ENCODE measurements around the gene WDR41. TPM values are rescaled to one million over a fixed set of nuclear protein-coding genes. Genes with fewer than 3 reads are reported as not detected.

Gene WDR41
- total RNA-seq, 1 experiment from 2014 or later: 54.1 TPM

DNA sequence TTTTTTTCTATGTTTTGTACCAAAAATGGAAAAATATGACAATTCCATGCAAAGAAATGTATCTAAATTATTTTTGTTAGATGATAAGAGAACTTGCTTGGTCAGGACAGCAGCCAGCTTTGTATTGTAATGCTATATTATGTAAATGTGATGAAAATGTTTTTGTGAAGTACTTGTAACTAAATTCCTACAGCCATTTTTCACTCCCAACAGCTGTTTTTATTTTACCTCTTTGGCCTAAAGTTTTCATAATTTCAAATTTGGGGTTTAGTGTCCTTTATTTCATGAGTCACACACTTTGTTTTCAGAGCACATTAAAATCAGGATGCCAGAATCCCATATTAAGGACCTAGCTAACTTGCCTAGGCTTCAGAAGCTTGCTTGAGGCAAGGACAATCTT is 64.1 kb downstream of the WDR41 start:
- Histone ChIP-seq H4K20me1 (ENCODE audit: insufficient read depth) (no peaks in the 10 kb centered on the region), H3K4me3 (replicated peaks in 1 of 2; ENCODE audit: low read depth in 1 of 2, low read length in 2 of 2) (no peak overlapping the region), H3K9me3 (ENCODE audit: control insufficient read depth in 1 of 2, insufficient read depth in 1 of 2, low read depth in 1 of 2, low read length in 2 of 2) (no peaks in the 10 kb centered on the region), H3K9me2 (ENCODE audit: insufficient read depth) (no peaks in the 10 kb centered on the region), H3K4me2 (ENCODE audit: low read length) (no peak overlapping the region), H3K36me3 (ENCODE audit: control insufficient read depth in 1 of 2, insufficient read depth in 2 of 2, low read length in 2 of 2) (peaks cover 5 to 10% of the 10 kb centered on the region in 2 experiments; a peak in 2 of 4 replicates), H2AFZ (ENCODE audit: low read depth, low read length, poor library complexity, severe bottlenecking) (no peak overlapping the region), H3K27me3 (ENCODE audit: insufficient read depth, low read length) (no peaks in the 10 kb centered on the region), H3K79me2 (ENCODE audit: insufficient read depth, low read length) (no peaks in the 10 kb centered on the region), H3K9ac (ENCODE audit: low read length) (no peak overlapping the region), H3K4me1 (ENCODE audit: control insufficient read depth in 1 of 2, insufficient read depth in 2 of 2, low read length in 2 of 2) (no peaks in the 10 kb centered on the region), H3K27ac (ENCODE audit: low read depth, low read length) (no peak overlapping the region)
- TF ChIP-seq, protein P1, sequence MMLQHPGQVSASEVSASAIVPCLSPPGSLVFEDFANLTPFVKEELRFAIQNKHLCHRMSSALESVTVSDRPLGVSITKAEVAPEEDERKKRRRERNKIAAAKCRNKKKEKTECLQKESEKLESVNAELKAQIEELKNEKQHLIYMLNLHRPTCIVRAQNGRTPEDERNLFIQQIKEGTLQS (IDR thresholded peaks at IDR 0.05): no peak
- TF ChIP-seq CBX3 (IDR thresholded peaks at IDR 0.05; ENCODE audit: low read depth): no peak
- ATAC-seq (no peak), DNase-seq (ENCODE audit: low read depth, low spot score) (no peak)
- BruUV-seq (replicated peaks): no TSS peak
- ChIA-PET CTCF (no interaction called here), POLR2A (no interaction called here), RAD21 (ENCODE audit: low non-redundant PET in 1 of 2, low total read pairs in 2 of 2, uncharacterized antibody in 2 of 2, unreplicated experiment in 2 of 2) (no interaction called here)
- intact Hi-C loops (cut with micrococcal nuclease): no loop called here

DNA sequence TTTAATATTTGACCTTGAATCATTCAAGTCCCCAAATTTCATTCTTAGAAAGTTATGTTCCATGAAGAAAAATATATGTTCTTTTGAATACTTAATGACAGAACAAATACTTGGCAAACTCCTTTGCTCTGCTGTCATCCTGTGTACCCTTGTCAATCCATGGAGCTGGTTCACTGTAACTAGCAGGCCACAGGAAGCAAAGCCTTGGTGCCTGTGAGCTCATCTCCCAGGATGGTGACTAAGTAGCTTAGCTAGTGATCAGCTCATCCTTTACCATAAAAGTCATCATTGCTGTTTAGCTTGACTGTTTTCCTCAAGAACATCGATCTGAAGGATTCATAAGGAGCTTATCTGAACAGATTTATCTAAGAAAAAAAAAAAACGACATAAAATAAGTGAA is 65.4 kb downstream of the WDR41 start:
- CTCF ChIA-PET: interaction anchor here (0.8 kb wide), 1 partner anchor 65 kb away, joined by 3 read pairs; the partner anchor contains the start of gene WDR41
- H3K27ac ChIP-seq (ENCODE audit: low read depth, low read length): no peak overlapping the region

More for the DNA sequence above, 65.4 kb downstream of the WDR41 start:
- RAD21 ChIA-PET (ENCODE audit: low non-redundant PET in 1 of 2, low total read pairs in 2 of 2, uncharacterized antibody in 2 of 2, unreplicated experiment in 2 of 2): interaction anchor here in 1 of 2 experiments (0.7 kb wide), 1 partner anchor 130 kb away, joined by 5 read pairs; no protein-coding TSS in a partner anchor
- ATAC-seq: no peak
- no peak overlapping the region for H3K9ac ChIP-seq (ENCODE audit: low read length)
- POLR2A ChIA-PET: interaction anchor here (0.7 to 0.8 kb wide), 2 partner anchors 9 kb away, joined by 3 read pairs; no protein-coding TSS in a partner anchor
- no TSS peak for BruUV-seq (replicated peaks)
- H2AFZ ChIP-seq (ENCODE audit: low read depth, low read length, poor library complexity, severe bottlenecking): no peak overlapping the region
- H3K4me2 ChIP-seq (ENCODE audit: low read length): no peak overlapping the region
- no peak for TF ChIP-seq YY1 (IDR thresholded peaks at IDR 0.05; ENCODE audit: extremely low read depth, insufficient replicate concordance, low read depth, low read length)
- H4K20me1 ChIP-seq (ENCODE audit: insufficient read depth): no peaks in the 10 kb centered on the region
- no peaks in the 10 kb centered on the region for H3K4me1 ChIP-seq (ENCODE audit: control insufficient read depth in 1 of 2, insufficient read depth in 2 of 2, low read length in 2 of 2)
- intact Hi-C loops (cut with micrococcal nuclease): no loop called here
- no peaks in the 10 kb centered on the region for H3K27me3 ChIP-seq (ENCODE audit: insufficient read depth, low read length)
- no peaks in the 10 kb centered on the region for H3K9me2 ChIP-seq (ENCODE audit: insufficient read depth)
- H3K4me3 ChIP-seq (replicated peaks in 1 of 2; ENCODE audit: low read depth in 1 of 2, low read length in 2 of 2): no peak overlapping the region
- no peaks in the 10 kb centered on the region for H3K9me3 ChIP-seq (ENCODE audit: control insufficient read depth in 1 of 2, insufficient read depth in 1 of 2, low read depth in 1 of 2, low read length in 2 of 2)
- no peak for DNase-seq (ENCODE audit: low read depth, low spot score)
- H3K79me2 ChIP-seq (ENCODE audit: insufficient read depth, low read length): no peaks in the 10 kb centered on the region
- peaks cover 5 to 7% of the 10 kb centered on the region in 2 experiments; a peak in 1 of 4 replicates for H3K36me3 ChIP-seq (ENCODE audit: control insufficient read depth in 1 of 2, insufficient read depth in 2 of 2, low read length in 2 of 2)

Measured in HCT116 (cell line).